GM19099 (cell line): Measurements from ENCODE around the gene B3GNT7.

Experiments used
- POLR2A ChIP-seq: IDR thresholded peaks from 3 replicates; pipeline ENCODE4 v1.6.1; 2011; ENCODE audit warnings: low read depth; ENCODE audit not compliant: insufficient read length; ENCODE audit errors: extremely low read depth

The B3GNT7 gene

DNA sequence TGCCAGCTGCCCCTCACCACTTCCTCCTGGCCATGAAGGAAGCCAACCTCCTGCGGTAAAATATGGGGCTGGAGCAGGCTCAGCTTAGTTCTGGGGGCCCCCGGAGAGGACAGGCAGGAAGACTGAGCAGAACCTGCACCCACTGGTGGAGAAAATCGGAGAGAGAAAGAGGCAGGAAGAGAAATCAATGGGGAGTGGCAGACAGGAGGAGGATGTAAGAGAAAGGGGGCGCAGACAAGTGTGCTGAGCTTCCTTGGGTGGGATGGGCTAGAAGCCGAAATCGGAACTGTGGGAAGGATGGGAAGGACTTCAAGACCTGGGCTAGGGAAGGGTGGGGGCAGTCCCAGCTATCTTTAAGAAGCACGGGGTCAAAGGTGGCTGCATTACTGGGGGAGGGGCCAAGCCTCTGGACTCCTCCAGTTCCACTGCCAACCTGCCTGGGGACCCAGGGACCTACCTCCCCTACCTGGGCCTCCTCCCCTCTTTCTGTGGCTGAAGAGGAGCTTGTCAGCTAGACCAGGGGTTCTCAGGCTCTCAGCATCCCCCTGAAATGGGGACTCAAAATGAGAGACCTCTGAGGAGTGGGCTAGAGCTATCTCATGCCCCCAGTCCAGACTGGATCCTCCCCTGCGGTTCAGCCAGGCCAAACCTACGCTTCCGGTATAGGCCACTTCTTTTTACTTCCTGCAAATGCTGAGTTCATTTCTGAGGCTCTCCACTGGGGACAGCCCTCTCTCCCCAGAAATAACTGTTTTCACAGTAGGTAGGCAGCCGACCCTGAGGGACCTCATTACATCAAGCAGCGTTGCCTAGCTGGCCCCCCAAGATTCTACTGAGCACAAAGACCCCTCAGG lies 33.6 kb upstream of the B3GNT7 start:
- TF ChIP-seq POLR2A = peak; percentile 64

DNA sequence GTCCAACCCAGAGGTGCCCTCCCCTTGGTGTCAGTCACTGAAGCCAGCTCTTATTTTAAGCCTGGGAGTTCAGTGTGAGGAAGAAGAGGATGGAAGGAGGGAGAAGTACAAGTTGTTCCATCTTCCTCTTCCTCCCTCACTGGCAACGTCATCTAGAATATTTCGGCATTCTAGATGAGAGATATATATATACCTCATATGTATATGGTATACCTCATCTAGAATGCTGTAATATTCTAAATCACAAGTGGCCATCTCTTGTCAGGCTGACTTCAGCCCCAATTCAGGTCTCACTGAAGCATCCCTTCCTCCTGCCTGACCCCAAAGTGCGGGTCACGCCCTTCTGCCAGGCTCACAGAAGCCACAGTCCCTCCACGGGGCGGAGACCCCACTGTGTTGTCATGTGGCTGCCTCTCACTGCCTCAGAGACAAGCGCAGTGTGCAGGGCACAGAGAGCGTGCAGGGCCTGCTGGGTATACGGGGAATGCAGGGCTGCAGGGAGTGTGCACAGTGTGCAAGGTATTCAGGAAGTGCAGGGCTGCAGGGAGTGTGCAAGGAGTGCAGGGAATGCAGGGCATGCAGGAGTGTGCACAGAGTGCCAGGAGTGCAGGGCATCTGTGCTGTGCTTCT lies 32.8 kb upstream of the B3GNT7 start:
- no peak for TF ChIP-seq POLR2A

DNA sequence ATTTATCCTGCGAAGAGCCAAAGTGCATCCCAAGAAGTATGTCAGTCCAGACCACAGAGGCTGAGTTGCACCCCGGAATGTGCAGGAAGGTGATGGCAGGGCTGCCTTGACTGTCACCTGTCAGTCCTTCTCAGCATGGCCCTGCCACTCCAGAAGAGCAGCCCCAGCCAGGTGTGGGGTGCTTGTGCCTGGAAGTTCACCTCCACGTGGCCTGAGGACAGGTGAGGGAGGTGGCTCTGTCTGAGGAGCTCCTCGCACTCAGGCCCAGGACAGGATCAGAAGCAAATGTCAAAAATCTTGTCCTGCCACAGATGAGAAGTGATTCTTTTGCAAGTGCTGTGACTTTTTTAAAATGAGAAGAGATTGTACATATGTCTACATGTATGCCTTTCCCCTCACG lies 31.4 kb upstream of the B3GNT7 start:
- TF ChIP-seq POLR2A = no peak

DNA sequence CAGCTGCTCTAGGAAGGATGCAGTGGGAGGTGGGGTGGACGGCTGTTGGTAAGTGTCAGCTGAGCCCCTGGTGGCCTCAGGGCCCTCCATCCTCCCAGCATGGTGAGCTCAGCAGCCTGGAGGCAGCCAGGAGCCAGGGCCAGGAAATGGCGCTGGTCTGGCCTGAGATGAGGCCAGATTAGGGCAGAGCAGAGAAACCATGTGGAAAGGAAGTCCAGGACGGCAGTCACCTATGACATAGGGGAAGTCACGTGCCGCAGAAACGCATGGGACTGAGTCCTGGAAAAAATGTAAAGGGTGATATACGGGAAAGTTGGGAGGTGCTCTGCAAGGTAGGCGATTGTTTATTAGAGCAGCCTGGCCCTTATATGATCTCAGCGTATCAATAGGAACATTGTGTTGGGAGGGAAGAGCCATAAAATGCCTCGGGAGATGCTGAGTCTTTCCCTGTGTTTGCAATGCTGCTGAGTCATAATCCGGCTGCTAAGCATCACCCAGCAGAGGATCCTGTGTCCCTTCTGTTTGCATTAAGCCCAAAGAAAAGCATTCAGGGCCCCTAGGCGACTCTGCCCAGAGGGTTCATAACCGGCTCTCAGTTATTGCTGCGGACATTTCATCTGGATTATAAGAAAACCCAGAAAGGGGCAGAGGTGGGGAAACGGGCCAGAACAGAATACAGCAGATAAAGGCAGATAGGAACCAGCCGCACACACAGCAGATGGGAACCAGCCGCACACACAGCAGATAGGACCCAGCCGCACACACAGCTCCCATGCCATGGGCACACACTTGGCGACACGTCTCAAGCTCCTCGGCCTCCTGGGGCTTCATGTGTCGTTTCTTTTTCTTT lies 30.3 kb upstream of the B3GNT7 start:
- TF ChIP-seq POLR2A = no peak

DNA sequence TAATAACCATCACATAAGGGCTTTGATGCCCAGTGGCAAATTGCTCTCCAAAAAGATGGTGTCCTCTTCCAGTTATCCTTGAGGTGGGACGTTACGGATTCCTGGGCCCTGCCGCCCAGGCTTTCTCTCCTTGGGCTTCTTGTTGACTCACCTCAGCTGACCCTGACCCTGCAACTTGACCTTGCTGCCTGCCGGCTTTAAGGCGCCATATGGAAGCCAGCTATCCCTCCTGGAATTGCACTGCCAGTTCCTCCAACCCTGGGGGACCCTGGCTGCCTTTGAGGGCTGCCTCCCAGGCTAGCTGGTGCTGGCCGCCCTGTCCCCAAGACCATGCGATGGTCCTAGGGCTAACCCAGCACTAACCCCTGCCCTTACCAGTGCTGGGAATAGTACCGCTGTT lies 28.3 kb upstream of the B3GNT7 start:
- TF ChIP-seq POLR2A = no peak

DNA sequence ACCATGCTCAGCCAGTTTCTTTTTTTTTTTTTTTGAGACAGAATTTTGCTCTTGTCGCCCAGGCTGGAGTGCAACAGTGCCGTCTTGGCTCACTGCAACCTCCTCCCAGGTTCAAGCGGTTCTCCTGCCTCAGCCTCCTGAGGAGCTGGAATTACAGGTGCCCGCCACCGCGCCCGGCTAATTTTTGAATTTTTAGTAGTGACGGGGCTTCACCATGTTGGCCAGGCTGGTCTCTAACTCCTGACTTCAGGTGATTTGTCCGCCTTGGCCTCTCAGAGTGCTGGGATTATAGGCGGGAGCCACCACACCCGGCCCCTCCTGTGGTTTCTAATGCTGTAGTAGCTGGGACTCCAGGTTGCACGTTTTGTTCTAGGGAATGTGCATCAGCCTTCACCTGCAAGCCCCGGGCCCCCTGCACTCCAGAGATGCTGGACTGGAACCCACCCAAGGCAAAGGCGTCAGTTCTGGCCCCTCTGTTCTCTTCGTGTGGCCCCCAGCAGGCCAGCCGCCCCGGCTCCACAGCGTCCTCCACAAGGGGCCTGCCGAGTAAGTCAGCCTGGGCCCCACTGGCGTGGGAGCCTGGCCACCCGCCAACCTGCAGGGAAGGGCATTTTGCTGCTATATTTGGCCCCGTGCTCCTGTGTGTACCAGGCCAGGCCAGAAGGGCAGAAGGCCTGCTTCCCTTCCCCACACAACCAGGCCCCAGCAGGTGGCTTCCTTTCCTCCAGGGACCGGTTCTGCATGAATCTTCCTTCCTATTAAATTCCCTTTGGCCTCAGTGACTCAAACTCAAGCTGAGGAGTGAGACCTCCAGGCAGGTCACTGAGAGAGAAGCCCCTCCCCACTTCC lies 25.7 kb upstream of the B3GNT7 start:
- no peak for TF ChIP-seq POLR2A

DNA sequence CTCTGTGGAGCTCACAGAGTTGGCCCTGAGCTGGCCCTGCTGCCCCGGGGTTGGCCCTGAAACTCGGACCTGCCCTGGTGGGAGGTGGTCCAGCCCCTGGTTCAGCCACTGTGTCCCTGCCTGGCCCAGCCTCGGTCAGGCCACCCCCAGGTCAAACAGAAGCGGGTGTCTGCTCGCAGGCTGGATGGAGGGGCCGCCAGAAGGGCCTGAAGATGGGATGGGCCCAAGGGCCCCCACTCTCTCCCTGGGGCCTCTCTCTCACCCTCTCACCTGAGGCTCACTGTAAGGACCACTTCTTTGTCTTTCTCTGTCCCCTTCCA lies 25.1 kb upstream of the B3GNT7 start:
- TF ChIP-seq POLR2A = no peak

DNA sequence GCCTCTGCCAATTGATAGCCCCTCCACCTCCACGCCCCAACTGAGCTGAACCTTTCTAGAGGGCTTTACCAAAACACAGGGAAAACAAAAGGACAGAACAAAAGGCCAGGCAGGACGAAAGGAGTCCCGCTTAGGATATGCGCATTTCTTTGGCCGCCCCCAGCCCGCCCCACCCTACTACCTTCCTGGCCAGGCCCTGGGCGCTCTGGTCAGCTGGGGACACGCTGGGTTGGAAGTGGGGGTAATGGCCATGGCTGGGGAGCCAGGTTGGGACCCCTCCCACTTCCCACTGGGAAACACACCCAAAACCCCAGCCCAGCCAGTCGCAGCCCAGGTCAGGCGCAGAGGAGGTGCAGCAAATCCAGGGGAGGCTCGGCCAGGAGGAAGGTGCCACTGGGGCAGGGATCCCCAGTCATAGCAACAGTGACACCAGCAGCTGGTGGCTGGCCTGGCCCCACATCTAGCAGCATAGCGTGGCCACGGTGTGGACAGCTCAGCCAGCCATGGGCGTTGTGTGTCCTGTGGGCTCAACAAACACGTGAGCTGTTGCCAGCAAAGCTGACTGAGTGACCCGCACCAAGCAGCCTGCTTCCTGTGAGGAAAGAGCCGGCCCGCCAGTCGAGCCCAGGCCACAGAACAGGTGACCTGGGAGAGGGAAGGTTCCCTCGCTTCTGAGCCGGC lies 24.6 kb upstream of the B3GNT7 start:
- TF ChIP-seq POLR2A = no peak

DNA sequence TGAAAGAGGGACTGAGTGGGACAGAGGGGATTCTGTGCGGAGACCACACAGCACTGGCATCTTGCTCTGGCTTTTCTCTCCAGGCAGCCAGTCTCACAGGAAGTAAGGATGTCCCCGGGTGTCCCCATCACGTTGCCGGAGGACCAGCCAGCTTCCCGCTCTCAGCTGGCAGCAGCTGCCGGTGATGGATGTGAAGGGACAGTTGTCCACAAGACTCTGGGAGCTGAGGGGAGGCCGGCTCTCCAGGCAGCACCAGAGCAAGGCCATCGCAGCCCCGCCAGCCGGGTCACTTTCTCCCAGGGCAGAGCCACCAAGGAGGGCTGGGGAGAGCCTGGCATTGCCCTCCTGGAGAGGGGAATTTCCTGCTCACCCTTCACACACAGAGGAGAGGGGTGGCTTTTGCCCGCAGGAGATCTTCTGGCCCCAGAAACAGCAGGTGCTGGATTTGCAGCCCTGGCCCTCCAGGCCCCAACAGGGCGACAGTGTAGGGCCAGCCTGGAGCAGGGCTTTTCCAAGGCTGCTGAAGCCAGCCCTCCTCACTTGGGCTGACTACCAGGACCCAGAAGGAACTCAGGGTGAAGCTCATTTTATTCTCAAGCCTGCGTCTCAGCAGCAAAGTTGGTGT lies 24.0 kb upstream of the B3GNT7 start:
- no peak for TF ChIP-seq POLR2A

DNA sequence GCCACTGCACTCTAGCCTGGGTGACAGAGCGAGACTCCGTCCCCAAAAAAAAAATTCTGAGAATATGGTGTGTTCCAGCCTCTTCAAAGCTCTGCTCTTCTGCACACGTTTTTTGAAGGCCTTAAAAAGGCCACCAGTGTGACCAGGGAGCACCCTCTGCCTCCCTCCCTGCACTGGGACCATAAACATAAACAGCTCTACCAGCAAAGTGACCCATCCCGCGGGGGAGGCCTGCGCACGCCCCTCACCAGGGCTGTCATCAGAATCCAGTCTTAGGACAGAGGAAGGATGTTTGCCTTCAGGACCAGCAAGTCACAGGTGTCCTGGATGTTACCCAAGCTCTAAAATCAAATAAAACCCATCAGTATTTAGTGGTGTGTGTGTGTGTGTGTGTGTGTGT lies 23.2 kb upstream of the B3GNT7 start:
- TF ChIP-seq POLR2A = no peak

DNA sequence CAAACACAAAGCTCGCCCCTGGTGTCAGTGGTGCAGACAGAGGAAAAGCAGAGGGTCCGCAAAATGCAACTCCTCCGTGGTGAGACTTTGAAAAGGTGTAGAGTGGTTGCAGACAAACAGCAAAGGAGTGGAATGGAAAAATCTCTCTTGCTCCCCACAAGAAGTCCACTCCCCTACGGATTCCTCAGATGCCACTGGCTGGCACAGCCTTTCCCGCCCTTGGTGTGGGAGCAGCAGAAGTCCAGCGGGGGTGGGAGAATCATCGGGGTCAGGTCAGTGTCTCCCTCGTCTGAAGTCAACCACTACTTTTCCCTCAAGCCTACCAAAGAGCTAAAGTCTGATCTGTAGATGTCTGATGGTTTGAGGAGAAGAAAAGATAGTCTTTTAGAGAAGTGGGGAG lies 22.3 kb upstream of the B3GNT7 start:
- TF ChIP-seq POLR2A = no peak

DNA sequence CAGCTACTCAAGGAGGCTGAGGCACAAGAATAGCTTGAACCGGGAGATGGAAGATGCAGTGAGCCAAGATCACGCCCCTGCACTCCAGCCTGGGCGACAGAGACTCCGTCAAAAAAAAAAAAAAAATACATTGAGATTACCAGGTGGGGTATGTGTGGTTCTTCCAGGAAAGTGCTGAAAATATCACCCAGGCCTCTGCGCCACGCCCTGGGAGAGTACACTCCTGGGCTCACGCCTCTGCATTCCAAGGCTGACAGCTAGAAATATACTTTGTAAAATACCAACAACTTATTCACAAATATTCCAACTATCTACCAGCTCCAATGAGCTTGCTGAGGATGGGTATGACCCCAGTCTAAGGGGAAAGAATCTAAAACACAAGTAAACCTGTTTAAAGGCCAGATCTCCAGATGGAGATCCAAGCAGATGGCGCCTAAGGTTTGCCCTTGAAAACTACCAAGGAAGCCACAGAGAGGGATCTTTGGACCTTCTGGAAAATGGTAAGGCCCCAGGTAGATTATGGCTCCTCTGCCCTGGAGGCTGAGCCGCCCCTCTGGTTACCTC lies 21.6 kb upstream of the B3GNT7 start:
- TF ChIP-seq POLR2A = no peak

DNA sequence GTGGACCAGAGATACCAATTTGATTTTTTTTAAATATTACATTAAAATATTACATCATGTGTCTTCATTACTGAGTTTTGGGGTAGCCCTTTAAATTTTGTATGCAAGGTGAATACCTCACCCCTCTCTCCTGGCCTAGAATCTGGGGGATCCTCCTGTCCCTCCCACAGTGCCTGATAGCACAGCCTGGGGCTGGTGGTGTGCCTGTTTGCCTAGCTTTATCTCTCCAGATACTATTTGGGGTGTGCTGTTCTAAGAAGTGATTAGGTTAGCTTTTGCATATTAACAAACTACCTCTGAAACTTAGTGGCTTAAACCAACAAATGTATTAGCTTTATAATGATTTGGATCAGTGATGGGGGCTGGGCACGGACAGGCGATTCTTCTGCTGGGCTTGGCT lies 20.7 kb upstream of the B3GNT7 start:
- no peak for TF ChIP-seq POLR2A
